ENCODE results near the gene LRSAM1. TPM values are rescaled to one million over a fixed set of nuclear protein-coding genes. Genes with fewer than 3 reads are reported as not detected.

The LRSAM1 gene
- total and polyA plus RNA-seq, 2 of the 8 experiments (the other 6 are each of a cell fraction or from before 2014, with no cell fraction given): 9.7 to 18.3 TPM

DNA sequence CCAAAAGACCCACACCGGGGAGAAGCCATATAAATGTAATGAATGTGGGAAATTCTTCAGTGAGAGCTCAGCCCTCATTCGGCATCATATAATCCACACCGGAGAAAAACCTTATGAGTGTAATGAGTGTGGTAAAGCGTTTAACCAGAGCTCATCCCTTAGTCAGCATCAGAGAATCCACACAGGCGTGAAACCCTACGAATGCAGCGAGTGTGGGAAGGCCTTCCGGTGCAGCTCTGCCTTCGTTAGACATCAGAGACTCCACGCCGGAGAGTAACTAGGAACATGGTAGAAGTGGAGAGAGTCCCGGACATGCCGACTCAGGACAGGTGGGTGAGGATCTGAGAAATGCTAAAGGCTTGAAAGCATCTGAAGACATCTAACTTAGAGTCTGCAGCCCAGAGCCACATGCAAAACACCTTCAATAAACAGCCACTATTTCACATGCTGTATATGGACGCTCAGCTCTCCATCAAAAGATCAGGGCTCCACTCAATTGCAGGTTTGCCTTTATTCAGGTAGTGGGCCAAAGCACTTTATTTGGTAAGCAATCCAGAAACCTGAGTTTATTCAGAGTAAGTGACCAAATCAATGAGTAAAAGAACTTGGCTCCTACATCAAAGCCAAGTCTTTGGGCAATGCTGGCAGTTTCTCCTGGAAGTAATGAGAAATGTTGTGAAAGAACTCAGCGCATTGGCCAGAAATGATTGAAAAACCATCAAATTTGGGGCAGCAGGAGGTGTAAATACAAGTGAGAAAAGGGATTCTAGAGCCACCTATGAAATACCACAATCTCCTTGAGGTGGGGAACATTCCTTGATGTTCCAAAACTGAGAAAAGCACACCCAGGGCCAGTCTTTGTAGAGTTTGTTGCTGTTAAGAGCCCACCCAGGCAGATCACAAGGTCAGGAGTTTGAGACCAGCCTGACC is 6.1 kb upstream of the LRSAM1 start:
- no peak overlapping the region for H4K91ac ChIP-seq (replicated peaks; ENCODE audit: insufficient read length, low read length)
- H3K27ac ChIP-seq (ENCODE audit: low read depth, low read length): no peak overlapping the region
- no peak for FAIRE-seq
- H3K4ac ChIP-seq (replicated peaks; ENCODE audit: insufficient read length, low read depth, low read length): no peak overlapping the region
- peaks cover 17 to 24% of the 10 kb centered on the region in 2 experiments for H4K20me1 ChIP-seq (replicated peaks in 1 of 2; ENCODE audit: control insufficient read depth in 1 of 2, insufficient read depth in 2 of 2, low read length in 2 of 2)
- peaks cover 32 to 78% (median 64%) of the 10 kb centered on the region in 4 experiments for H3K36me3 ChIP-seq (ENCODE audit: control insufficient read depth in 2 of 4, insufficient read depth in 4 of 4, low read length in 3 of 4)
- H4K8ac ChIP-seq (ENCODE audit: extremely low read depth, insufficient read depth, low read length): no peak overlapping the region
- 0 out of 4 replicates have a peak, but pooled peaks cover 0 to 5% of the 10 kb centered on the region in 2 experiments for H3K9me3 ChIP-seq (ENCODE audit: insufficient read depth in 2 of 2, low read depth in 1 of 2, low read length in 1 of 2)
- H2BK120ac ChIP-seq (replicated peaks; ENCODE audit: low read depth, low read length): no peak overlapping the region
- H2BK15ac ChIP-seq (ENCODE audit: low read length): no peak overlapping the region
- H4K5ac ChIP-seq (ENCODE audit: insufficient read length, low read depth, low read length): no peak overlapping the region
- H2BK12ac ChIP-seq (ENCODE audit: low read depth, low read length): no peak overlapping the region
- no peak overlapping the region for H3K4me3 ChIP-seq (ENCODE audit: extremely low read depth in 1 of 4, insufficient read depth in 2 of 4, low read depth in 3 of 4, low read length in 4 of 4)
- H2BK20ac ChIP-seq (ENCODE audit: low read length): no peak overlapping the region
- no peak overlapping the region for H3K18ac ChIP-seq (ENCODE audit: extremely low read depth, low read length)
- POLR2A ChIA-PET (ENCODE audit: partially characterized antibody): interaction anchor here (0.7 to 11.3 kb wide), 21 partner anchors 8 to 512 kb away, joined by 3 to 125 read pairs (median 4); partner anchors contain the start of genes LRSAM1, RPL12, SLC2A8 and ZNF79
- 92% methylated on average over 15 of the region's 15 CpGs; no CpG with 5 or more reads in 1 of the 2 experiments for WGBS, 2 experiments (ENCODE audit: extremely low coverage in 1 of 2, insufficient coverage in 1 of 2, insufficient read length in 1 of 2, insufficient replicate concordance in 2 of 2, low coverage in 1 of 2, low lambda C conversion rate in 2 of 2, missing lambda C conversion rate in 1 of 2)
- peaks cover 13% of the 10 kb centered on the region for H3K23me2 ChIP-seq (ENCODE audit: low read depth, low read length)
- peaks cover 8 to 23% of the 10 kb centered on the region in 2 experiments for H3K79me2 ChIP-seq (ENCODE audit: control insufficient read depth in 1 of 2, insufficient read depth in 2 of 2, low read length in 2 of 2)
- H2AFZ ChIP-seq (ENCODE audit: low read length): no peak overlapping the region
- H3K23ac ChIP-seq (ENCODE audit: insufficient read length): no peak overlapping the region
- no peak overlapping the region for H2AK5ac ChIP-seq (ENCODE audit: low read depth, low read length)
- H3K4me2 ChIP-seq (ENCODE audit: insufficient read depth in 1 of 2, low read depth in 2 of 2, low read length in 2 of 2): no peak overlapping the region
- peaks cover 5% of the 10 kb centered on the region; the same call in 1 of the 2 replicates for H3K79me1 ChIP-seq (ENCODE audit: low read depth, low read length)
- H3K56ac ChIP-seq (replicated peaks; ENCODE audit: insufficient read length, low read depth, low read length): no peak overlapping the region
- peak in 1 of 2 experiments; percentile 54 for DNase-seq (ENCODE audit: low read depth in 1 of 2, low spot score in 2 of 2)
- H3K4me1 ChIP-seq (replicated peaks in 1 of 4; ENCODE audit: control insufficient read depth in 3 of 4, insufficient read depth in 4 of 4, low read length in 3 of 4): peaks cover 0 to 4% (median under 1%) of the 10 kb centered on the region in 4 experiments; a peak in 2 of 7 replicates
- CTCF ChIA-PET (ENCODE audit: partially characterized antibody): interaction anchor here (1.1 to 1.2 kb wide), 2 partner anchors 10 to 83 kb away, joined by 3 to 4 read pairs; no protein-coding TSS in a partner anchor
- no peaks in the 10 kb centered on the region for H3K27me3 ChIP-seq (replicated peaks in 1 of 4; ENCODE audit: control insufficient read depth in 3 of 4, extremely low read depth in 1 of 4, insufficient read depth in 3 of 4, low read length in 3 of 4)
- H2BK5ac ChIP-seq (ENCODE audit: low read depth, low read length): no peak overlapping the region
- no peak overlapping the region for H3K9ac ChIP-seq (replicated peaks in 1 of 4; ENCODE audit: extremely low read depth in 1 of 4, low read depth in 3 of 4, low read length in 3 of 4)
- no peak overlapping the region for H3K14ac ChIP-seq (ENCODE audit: insufficient read length)
- no peak for TF ChIP-seq CHD2 (IDR thresholded peaks at IDR 0.05; ENCODE audit: low read length)
- no peak for TF ChIP-seq SIN3A (conservative IDR thresholded peaks at IDR 0.05 in 1 of 2, IDR thresholded peaks at IDR 0.05 in 1 of 2; ENCODE audit: low read depth in 1 of 2, low read length in 2 of 2)
- no peak for TF ChIP-seq TBP (IDR thresholded peaks at IDR 0.05; ENCODE audit: low read depth, low read length)
- no peak for TF ChIP-seq POU5F1 (IDR thresholded peaks at IDR 0.05; ENCODE audit: low read depth, low read length)
- TF ChIP-seq, protein P1, sequence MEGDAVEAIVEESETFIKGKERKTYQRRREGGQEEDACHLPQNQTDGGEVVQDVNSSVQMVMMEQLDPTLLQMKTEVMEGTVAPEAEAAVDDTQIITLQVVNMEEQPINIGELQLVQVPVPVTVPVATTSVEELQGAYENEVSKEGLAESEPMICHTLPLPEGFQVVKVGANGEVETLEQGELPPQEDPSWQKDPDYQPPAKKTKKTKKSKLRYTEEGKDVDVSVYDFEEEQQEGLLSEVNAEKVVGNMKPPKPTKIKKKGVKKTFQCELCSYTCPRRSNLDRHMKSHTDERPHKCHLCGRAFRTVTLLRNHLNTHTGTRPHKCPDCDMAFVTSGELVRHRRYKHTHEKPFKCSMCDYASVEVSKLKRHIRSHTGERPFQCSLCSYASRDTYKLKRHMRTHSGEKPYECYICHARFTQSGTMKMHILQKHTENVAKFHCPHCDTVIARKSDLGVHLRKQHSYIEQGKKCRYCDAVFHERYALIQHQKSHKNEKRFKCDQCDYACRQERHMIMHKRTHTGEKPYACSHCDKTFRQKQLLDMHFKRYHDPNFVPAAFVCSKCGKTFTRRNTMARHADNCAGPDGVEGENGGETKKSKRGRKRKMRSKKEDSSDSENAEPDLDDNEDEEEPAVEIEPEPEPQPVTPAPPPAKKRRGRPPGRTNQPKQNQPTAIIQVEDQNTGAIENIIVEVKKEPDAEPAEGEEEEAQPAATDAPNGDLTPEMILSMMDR (IDR thresholded peaks at IDR 0.05; ENCODE audit: control extremely low read depth in 1 of 3, insufficient read depth in 1 of 3, low read depth in 1 of 3, low read length in 3 of 3): no peak
- peak; percentile 7 for TF ChIP-seq TAF7 (optimal IDR thresholded peaks at IDR 0.05; ENCODE audit: borderline replicate concordance, low read depth, low read length)
- TF ChIP-seq POLR2AphosphoS5 (IDR thresholded peaks at IDR 0.05; ENCODE audit: low read depth, low read length): peak; percentile 86
- no peak for TF ChIP-seq CREB1 (IDR thresholded peaks at IDR 0.05)

All from H1 (cell line).